ENCODE measurements around the gene SLC38A10.

DNA sequence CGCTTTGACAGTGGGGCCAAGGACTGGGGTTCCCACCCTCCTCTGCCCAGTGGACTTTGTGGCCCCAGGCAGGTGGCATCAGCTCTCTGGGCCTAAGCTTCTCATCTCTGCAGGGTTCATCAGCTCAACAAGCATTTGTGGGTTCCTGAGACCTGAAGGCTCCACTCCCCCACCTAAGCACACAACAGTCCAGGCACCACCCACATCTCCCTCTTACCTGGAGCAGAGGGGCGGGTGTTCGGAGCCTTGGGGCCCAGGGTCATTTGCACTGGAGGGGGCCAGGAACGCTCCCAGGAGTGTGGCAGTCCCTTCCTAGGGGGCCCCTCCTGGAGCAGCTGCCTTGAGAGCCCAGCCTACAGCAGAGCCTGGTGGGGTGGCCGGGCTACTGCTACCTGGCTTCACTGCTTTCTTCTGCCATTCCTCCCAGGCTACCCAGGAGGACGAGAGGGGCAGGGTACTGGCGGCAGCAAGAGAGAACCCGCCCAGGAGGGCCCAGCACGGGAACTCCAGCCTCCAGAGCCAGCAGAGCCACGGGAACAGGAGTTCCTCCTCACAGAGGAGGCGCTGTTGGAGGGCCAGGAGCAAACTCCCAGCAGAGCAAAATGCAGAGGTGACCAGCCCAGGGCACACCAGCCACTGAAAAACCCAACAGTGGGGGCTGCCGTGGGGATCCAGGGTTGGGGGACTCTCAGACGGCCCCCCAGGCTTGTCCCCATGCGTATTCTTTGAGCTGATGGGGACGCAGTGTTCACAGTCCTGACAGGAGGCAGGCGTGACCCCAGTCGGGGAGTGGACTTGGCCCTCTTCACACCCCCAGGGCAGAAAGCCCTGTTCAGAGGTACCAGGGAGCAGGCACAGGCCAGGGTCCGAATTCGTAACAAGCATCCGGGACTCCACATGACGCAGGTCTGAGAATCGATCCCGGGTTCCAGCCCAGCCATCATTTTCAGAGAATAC, 35.1 kb upstream of the SLC38A10 start:
- no peak for TF ChIP-seq CTCF (IDR thresholded peaks at IDR 0.05; ENCODE audit: low read depth, low read length, poor library complexity, severe bottlenecking)
- no peak for TF ChIP-seq EZH2phosphoT487 (IDR thresholded peaks at IDR 0.05; ENCODE audit: borderline replicate concordance, low read length)
